GM18870 (cell line): Measurements from ENCODE around the gene LIMS2.

ENCODE experiments used
- ATAC-seq: cut with Tn5 transposase; IDR thresholded peaks from one replicate; pipeline ENCODE4 v1.9.1; 2021; ENCODE audit warnings: moderate library complexity; ENCODE audit not compliant: unreplicated experiment

The LIMS2 gene

DNA sequence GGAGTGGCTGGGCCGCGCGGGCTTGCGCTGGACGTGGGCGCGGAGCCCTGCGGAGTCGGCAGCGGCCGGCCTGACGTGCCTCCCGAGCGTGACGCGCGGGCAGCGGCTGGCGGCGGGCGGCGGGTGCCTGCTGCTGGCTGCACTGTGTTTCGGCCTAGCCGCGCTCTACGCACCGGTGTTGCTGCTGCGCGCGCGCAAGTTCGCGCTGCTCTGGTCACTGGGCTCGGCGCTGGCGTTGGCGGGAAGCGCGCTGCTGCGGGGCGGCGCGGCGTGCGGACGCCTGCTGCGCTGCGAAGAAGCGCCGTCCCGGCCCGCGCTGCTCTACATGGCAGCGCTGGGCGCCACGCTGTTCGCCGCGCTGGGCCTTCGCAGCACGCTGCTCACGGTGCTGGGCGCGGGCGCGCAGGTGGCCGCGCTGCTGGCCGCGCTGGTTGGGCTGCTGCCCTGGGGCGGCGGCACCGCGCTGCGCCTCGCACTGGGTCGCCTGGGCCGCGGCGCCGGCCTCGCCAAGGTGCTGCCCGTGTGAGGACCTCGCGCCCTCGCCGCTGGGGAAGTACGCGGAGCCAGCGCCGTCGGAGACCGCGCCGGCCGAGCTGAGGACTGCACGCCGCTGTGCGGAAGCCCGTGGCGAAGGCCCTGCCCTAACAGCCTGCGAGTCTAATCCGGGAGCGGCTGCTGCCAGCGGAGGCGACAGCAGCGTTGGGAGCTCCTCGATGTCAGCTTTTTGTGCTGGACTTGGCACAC lies 26.5 kb upstream of the LIMS2 start:
- ATAC-seq = peak; percentile 31

DNA sequence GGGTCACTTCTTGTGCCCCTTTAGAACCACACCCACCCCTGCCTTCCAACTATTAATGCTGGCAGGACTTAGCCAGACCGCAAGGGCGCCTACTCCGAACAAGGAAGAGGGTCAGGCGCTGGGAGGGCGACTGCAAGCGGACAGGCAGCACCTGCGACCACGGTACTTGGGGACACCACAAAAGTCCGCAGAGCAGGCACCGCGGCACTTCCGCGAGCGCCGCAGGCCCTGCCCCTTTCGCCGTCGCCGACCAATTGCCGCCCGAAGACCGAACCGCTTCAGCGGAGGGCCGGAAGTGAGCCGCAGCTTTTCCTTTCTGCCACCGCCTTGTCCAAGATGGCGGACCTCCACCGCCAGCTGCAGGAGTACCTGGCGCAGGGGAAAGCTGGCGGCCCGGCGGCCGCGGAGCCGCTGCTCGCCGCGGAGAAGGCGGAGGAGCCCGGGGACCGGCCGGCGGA lies 25.9 kb upstream of the LIMS2 start, which contains the start of gene SFT2D3:
SFT2D3 (plus strand) TSS at position 305 of the 458 bp plus-strand sequence; CDS start at position 337, 32 bp downstream.
- ATAC-seq = peak; percentile 59

GRCh38 chr2:127700527-127701192 lies 25.3 kb upstream of the LIMS2 start:
- ATAC-seq = peak; percentile 66

GRCh38 chr2:127698553-127699355 lies 23.4 kb upstream of the LIMS2 start:
- no peak for ATAC-seq

DNA sequence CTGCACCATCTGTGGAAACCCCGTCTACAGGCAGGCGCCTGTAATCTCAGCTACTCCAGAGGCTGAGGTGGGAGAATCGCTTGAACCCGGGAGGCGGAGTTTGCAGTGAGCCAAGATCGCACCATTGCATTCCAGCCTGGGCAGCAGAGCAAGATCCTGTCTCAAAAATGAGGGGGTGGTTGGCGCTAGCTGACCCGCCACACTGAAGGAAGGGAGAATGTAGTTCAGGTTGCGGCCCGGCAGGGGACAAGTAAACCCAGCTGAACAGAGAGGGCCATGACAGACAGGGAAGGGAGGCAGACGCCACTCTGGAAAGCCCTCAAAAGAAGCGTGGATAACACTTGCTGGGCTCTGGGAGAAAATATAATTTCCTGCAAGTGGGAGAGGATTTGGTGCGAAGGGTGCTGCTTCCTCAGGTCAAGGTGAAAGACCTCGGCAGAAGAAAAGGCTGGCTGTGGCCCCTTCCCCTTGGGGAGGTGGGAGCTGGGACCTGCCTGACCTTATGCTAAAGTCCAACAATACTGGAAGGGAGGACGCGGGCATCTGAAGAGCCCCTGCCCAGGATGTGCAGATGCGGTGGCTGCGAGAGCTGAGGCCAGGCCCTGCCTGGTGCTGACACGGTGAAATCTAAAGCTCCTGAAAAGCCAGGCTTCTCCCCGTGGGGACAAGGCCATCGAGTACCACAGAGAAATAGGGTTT lies 22.3 kb upstream of the LIMS2 start:
- ATAC-seq = no peak

- no peak for ATAC-seq
Measured at GRCh38 chr2:127695491-127696472, 20.5 kb upstream of the LIMS2 start.

GRCh38 chr2:127694986-127695385 lies 19.7 kb upstream of the LIMS2 start:
- ATAC-seq = no peak

- ATAC-seq = no peak
Measured at GRCh38 chr2:127690696-127691095, 15.4 kb upstream of the LIMS2 start.

- ATAC-seq = no peak
Measured at GRCh38 chr2:127688405-127688804, 13.1 kb upstream of the LIMS2 start.

DNA sequence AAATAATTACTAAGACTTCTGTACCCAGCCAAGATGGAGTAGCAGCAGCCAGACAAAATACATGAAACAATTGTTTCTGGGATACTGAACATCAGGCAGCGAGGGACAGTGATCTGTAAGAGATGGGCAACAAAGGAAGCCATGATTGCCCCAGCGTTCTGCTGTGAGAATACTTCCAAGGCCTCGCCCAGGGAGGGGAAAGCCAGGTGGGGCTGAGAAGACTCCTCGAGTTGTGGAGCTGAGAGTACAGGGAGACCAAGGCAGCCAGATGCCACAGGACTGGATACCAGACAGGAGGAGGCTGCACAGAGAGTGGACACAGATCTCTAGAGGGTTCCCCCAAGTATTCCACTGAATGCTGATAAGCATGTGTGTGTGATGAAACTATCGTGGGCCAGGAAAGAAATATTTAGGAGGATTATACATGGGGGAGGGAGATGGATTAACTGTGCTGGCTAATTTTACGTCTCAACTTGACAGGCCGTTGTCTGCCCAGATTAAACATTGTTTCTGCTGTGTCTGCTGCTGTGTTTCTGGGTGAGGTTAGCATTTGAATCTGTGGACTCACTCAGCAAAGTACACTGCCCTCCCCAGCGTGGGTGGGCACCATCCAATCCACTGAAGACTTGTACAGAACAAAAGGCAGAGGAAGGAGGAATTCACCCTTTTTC lies 10.2 kb upstream of the LIMS2 start:
- ATAC-seq = no peak

GRCh38 chr2:127683757-127684156 lies 8.4 kb upstream of the LIMS2 start:
- no peak for ATAC-seq

- no peak for ATAC-seq
Measured at GRCh38 chr2:127683056-127683455, 7.7 kb upstream of the LIMS2 start.

DNA sequence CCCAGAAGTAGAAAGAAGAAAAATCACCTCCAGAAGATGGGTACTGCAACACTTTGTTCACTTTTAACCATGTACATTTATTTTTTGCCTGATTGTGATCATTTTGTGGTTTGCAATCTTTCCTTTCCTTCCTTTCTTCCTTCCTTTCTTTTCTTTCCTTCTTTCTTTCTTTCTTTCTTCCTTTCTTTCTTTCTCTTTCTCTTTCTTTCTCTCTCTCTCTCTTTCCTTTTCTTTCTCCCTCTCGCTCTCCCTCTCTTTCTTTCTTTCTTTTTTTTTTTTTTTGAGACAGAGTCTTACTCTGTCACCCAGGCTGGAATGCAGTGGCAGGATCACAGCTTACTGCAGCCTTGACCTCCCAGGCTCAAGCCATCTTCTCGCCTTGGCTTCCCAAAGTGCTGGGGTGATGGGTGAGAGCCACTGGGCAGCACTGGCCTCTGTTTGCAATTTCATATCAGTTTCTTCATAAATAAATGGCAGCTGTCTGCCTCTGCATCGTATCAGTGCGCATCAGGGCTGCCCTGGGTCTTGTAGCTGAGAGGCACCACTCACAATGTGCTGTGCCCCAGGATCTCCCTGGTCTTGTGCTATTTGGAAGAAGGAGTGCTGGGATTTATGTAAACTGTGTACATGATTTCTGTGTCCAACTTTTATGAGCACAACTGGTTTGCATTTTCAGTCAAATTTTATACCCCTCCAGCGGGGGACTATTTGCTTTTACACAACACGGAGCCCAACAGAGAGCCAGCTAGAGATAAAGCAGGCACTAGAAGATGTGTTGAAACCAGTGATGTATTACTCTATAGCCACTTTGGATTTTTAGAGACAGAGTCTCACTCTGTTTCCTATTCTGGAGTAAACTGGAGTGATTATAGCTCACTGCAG lies 6.9 kb upstream of the LIMS2 start:
- no peak for ATAC-seq

GRCh38 chr2:127681288-127681804 lies 6.0 kb upstream of the LIMS2 start:
- ATAC-seq = no peak

DNA sequence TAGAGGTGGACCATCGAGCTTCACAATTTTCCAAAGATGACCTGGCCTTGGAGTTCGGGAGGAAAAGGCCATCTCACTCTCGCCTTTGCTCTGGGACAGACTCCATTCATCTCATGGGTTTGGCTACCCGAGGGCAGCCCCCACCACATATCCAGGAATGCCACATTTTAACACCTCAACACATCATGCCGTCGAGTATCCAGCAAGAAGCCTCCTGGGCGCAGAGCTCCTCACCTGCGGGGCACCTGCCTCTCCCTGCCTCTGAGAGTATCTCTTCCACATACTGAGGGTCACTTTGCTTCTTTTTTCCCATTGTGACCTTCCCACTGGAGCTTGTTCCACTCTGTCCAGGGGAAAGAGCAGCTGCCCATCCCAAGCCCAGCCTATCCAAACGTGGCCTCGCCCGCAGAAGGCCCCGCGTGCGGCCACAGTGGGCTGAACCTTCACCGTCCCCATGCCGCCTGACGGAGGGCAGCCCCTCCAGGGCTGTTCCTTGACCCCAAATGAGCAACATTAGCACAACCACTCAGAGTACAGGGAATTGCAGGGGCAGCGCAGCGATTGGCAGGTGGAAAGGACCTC lies 5.5 kb upstream of the LIMS2 start:
- no peak for ATAC-seq

DNA sequence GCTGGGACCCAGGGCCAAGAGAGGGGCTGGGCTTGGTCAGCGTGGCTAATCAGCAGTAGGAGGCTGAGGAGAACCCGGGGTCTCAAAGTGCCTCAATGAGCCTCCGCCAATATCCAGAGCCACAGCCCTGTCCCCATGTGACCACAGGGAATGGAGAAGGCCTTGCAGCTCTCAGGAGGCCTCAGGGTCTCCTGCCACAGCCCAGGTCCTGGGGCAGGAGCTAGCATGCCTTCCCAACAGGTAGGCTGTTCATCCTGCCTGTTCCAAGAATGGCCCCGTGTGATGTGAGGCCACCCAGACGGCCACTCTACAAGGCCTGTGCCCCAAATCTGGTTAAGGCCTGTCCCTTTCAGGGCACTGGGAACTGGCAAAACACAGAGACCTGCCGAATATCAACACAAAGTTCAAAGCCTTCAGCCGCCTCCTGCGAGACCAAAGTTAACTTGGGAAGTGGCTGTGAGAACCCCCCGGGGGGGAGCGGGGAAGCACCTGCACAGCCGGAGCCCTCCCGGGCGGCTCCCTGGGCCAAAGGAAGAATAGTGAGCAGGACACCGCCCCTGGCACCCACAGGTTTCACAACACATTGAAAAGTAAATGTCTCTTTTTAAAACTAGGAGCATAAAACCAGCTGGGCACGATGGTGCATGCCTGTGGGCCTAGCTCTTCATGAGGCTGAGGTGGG lies 4.5 kb upstream of the LIMS2 start:
- no peak for ATAC-seq

DNA sequence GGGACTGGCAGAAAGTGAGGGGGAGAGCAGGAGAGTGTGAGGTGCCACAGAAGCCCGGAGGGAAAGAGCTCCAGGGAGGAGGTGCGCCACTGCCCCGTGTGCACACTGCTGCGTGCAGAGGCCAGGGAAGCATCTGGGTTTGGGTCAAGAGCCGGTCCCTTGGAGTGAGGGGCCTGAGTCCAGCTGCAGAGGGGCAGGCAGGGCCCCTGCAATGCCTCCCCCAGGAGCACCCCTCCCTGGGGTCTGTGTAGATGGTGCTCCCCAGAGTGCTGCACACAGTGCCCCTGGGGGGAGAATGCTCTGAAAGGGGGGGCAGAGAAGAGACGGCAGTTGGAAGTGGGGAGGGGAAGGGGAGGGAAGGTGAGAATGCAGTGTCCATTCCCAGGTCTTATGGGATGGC lies 3.7 kb upstream of the LIMS2 start:
- no peak for ATAC-seq
